Progenitor cell of endocrine pancreas (in vitro differentiated cells): ENCODE measurements around the gene ATXN10. TPM values are rescaled to one million over a fixed set of nuclear protein-coding genes. Genes with fewer than 3 reads are reported as not detected.

Source experiments
- DNase-seq: peaks from one replicate; pipeline ENCODE4 v3.0.0; 2021; ENCODE audit warnings: low spot score; ENCODE audit not compliant: unreplicated experiment
- H3K27ac Mint-ChIP-seq: 2 replicates; pipeline ENCODE4 v1.8.0; 2021; ENCODE audit warnings: mild to moderate bottlenecking, moderate library complexity, mixed read lengths
- H3K27me3 Mint-ChIP-seq: 2 replicates; pipeline ENCODE4 v1.8.0; 2021; ENCODE audit warnings: mixed read lengths
- H3K36me3 Mint-ChIP-seq: 2 replicates; pipeline ENCODE4 v1.8.0; 2022; ENCODE audit warnings: mixed read lengths; ENCODE audit not compliant: insufficient read depth
- H3K4me1 Mint-ChIP-seq: 2 replicates; pipeline ENCODE4 v1.8.0; 2021; ENCODE audit warnings: low read depth, mixed read lengths
- H3K4me3 Mint-ChIP-seq: 2 replicates; pipeline ENCODE4 v1.8.0; 2021; ENCODE audit warnings: low read depth, mild to moderate bottlenecking, moderate library complexity, mixed read lengths
- H3K9me3 Mint-ChIP-seq: 2 replicates; pipeline ENCODE4 v1.8.0; 2021; ENCODE audit warnings: low read depth, mixed read lengths
- total RNA-seq: library from RNA; stranded (reverse); gene quantifications from 2 replicates; pipeline ENCODE4 v1.2.1, GENCODE V29; 2021
- TF ChIP-seq, protein P1 (sequence below): fragments of 200-600 bp; sonication (generic); IDR thresholded peaks from one replicate; pipeline ENCODE4 v1.5.0; 2021; ENCODE audit warnings: antibody characterized with exemption, mild to moderate bottlenecking; ENCODE audit not compliant: unreplicated experiment

The ATXN10 gene
- total RNA-seq, 1 donor from 2014 or later, result 177 TPM

DNA sequence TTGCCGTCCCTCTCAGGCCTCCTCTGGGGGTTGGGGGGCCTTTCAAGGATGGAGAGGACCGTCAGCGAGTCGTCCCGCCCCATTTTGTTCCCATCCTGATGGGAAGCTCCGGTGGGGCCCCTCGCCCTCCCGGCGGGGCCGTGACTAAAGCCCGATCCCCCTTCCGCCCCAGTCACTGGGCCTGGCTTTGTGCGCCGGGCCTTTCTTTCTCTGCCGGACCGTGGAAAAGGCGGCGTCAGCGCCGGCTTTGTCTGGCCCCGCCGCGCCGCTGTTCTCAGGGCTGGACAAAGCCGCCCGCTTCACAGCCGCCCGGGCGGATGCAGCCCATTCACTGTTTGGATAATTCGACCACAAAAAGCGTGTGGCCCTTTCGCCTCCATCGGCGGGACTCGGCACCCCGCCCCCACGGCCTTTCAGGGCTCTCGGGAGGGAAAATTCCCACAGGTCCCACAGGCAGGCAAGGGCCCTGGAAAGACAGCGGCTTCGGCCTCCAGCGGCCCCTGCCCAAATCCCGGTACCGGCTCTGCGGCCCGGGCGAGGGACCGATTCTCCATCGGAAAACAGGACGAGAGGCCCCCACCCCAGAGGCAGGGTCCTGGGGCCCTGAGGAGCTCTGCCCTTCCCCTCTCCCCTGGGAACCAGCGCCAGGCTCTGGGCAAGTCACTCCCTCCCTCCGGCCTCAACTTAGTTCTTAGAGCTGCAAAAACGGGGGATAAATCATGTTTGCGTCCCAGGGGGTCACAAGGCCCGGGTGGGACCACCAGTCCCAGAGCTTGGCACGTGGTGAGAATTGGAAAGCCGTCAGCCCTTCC lies 218.1 kb downstream of the ATXN10 start:
- no peaks in the 10 kb centered on the region for H3K36me3 Mint-ChIP-seq
- no peak overlapping the region for H3K27ac Mint-ChIP-seq

DNA sequence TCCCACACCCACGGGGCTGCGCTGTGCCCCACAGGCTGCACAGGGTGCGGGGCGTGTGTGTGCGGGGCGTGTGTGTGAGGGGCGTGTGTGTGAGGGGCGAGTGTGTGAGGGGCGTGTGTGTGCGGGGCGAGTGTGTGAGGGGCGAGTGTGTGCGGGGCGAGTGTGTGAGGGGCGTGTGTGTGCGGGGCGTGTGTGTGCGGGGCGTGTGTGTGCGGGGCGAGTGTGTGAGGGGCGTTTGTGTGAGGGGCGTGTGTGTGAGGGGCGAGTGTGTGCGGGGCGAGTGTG lies 218.7 kb downstream of the ATXN10 start:
- peaks cover 3% of the 10 kb centered on the region for H3K27me3 Mint-ChIP-seq
- H3K27ac Mint-ChIP-seq, result no peak overlapping the region
- H3K9me3 Mint-ChIP-seq, result no peaks in the 10 kb centered on the region

More for the DNA sequence above, 218.1 kb downstream of the ATXN10 start:
- Mint-ChIP-seq H3K4me1 (peaks cover 2% of the 10 kb centered on the region), H3K9me3 (no peaks in the 10 kb centered on the region), H3K27me3 (peaks cover 3% of the 10 kb centered on the region), H3K4me3 (no peak overlapping the region)
- TF ChIP-seq, protein P1, sequence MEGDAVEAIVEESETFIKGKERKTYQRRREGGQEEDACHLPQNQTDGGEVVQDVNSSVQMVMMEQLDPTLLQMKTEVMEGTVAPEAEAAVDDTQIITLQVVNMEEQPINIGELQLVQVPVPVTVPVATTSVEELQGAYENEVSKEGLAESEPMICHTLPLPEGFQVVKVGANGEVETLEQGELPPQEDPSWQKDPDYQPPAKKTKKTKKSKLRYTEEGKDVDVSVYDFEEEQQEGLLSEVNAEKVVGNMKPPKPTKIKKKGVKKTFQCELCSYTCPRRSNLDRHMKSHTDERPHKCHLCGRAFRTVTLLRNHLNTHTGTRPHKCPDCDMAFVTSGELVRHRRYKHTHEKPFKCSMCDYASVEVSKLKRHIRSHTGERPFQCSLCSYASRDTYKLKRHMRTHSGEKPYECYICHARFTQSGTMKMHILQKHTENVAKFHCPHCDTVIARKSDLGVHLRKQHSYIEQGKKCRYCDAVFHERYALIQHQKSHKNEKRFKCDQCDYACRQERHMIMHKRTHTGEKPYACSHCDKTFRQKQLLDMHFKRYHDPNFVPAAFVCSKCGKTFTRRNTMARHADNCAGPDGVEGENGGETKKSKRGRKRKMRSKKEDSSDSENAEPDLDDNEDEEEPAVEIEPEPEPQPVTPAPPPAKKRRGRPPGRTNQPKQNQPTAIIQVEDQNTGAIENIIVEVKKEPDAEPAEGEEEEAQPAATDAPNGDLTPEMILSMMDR, result no peak
- no peak for DNase-seq

DNA sequence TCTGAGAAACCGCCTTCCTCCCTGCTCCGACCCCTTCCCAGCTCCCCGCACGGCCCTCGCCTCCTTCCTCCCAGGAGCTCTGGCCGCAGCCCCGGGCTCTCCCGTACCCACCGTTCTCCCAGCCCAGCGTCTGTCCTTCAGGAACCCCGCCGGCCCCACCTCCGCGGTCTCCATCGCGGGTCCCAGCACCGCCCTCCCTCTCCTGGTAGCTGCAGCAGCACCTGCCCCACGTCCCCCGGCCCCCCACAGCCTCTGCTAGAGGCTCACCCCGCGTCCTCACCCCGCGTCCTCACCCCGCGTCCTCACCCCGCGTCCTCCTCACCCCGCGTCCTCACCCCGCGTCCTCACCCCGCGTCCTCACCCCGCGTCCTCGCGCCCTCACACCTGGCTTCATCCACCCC lies 219.4 kb downstream of the ATXN10 start:
- peaks cover 3% of the 10 kb centered on the region for H3K27me3 Mint-ChIP-seq
- no peaks in the 10 kb centered on the region for H3K9me3 Mint-ChIP-seq
- H3K4me1 Mint-ChIP-seq, result peaks cover 2% of the 10 kb centered on the region
- no peak for DNase-seq
- H3K36me3 Mint-ChIP-seq, result no peaks in the 10 kb centered on the region
- no peak overlapping the region for H3K27ac Mint-ChIP-seq
- no peak overlapping the region for H3K4me3 Mint-ChIP-seq
- TF ChIP-seq, protein P1, result no peak

More for the DNA sequence above, 218.7 kb downstream of the ATXN10 start:
- DNase-seq, result no peak
- H3K4me3 Mint-ChIP-seq, result no peak overlapping the region
- no peaks in the 10 kb centered on the region for H3K36me3 Mint-ChIP-seq
- TF ChIP-seq, protein P1, result no peak
- H3K4me1 Mint-ChIP-seq, result peaks cover 2% of the 10 kb centered on the region

DNA sequence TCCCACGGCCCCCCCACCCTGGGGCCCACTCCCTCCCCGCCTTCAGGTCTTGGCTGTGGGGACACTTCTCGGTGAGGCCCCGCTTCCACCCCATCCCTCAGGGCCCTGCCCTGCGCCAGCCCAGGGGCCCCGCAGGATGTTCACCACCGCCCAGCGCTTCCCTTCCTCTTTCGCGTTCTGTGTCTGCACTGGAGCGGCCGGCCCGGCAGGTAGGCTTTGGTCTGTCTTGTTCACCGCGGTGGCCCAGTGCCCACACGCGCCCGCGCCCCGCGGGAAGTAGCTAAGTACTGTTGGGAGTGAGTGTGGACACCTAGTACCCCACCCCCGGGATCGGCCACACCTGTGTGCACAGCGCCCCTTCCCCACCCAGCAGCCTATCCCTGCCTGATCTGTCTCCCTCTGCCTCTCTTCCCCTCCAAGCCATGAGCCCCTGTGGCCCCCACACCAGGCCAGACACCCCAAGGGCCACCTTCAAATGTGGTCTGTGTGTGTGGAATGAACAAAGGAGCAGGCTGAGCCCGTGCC lies 219.9 kb downstream of the ATXN10 start:
- TF ChIP-seq, protein P1, result no peak
- Mint-ChIP-seq H3K27me3 (peaks cover 1% of the 10 kb centered on the region), H3K9me3 (no peaks in the 10 kb centered on the region), H3K4me1 (peaks cover 4% of the 10 kb centered on the region), H3K36me3 (no peaks in the 10 kb centered on the region), H3K4me3 (no peak overlapping the region), H3K27ac (no peak overlapping the region)
- no peak for DNase-seq

DNA sequence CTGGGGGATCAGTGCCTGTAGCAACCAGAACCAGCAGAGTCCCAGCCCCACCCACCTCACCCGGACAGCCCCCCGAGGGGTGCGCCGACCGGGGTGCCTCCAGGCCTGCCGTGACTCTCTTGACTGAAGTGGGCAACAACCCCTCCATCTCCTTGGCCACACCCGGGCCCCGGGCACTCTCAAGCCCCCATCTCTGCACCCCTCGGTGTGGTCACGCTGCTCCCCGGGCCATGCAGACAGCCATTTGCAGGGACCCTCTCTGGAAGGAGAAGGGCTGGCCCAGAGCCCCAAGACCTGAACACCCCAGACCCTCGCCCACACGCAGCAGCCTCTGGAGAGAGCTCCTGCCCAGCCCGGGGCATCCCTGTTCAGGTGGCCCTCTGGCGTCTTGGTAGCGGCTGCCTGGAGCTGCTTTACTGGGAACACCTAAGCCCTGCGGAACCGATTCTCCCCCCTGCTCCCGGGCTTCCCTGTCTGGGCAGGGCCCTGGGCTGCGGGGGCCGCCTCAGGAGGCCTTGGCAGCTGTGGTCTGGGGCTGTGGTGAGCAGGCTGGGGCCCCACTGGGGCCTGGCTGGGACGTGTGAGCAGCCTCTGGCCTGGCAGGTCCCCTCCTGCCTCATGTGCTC lies 220.5 kb downstream of the ATXN10 start:
- no peaks in the 10 kb centered on the region for H3K36me3 Mint-ChIP-seq
- DNase-seq, result no peak
- no peaks in the 10 kb centered on the region for H3K9me3 Mint-ChIP-seq
- no peak overlapping the region for H3K4me3 Mint-ChIP-seq
- H3K27ac Mint-ChIP-seq, result no peak overlapping the region
- no peaks in the 10 kb centered on the region for H3K27me3 Mint-ChIP-seq
- peaks cover 6% of the 10 kb centered on the region for H3K4me1 Mint-ChIP-seq
- TF ChIP-seq, protein P1, result no peak
